Activated naive CD4-positive, alpha-beta T cell (primary cell): ENCODE data around the gene RERE.
"Not testable (repeated sequence)": the region's sequence is repeated elsewhere in the genome, so short reads cannot be mapped to it uniquely, and the experiment has no call there.

Source experiments
- DNase-seq, 4 experiments: peaks; one replicate each; lab custom pipeline; 2025; lab: John Stamatoyannopoulos, UW

Gene RERE

DNA sequence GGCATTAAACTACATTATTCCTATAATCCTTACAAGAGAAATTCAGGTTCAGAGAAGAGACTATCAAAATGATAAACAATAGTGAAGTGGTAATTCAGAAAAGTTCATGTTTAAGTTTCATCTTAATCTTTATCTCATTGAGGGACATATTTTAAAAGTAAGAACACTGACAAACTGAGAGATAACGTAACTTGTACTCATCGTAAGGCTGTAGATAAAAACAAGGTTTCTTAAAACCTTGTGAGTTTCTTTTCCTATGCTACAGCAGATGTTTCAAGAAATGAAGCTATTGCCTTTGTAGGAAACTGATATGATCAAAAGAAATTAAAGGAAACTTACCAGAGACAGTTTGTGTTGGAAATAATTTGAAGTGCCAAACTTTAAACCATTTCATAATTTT lies 65.0 kb downstream of the RERE start:
- no peak for DNase-seq

DNA sequence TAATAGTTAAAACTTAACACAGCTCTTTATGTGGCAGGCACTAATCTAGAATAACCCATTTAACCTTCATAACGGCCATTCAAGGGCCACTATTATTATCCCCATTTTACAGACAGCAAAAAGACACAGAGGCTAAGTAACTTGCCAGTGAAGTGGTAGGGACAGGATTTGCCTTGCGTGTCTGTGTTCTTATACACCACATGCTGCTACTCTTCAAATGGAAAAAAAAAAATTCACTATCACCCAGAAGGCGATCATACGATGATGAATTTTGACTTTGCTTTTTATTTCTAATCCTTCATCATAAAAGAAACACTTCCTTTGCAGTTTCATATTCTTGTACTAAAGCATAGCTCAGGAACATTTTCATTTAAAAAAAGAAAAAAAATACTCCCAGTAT lies 65.5 kb downstream of the RERE start:
- no peak for DNase-seq

DNA sequence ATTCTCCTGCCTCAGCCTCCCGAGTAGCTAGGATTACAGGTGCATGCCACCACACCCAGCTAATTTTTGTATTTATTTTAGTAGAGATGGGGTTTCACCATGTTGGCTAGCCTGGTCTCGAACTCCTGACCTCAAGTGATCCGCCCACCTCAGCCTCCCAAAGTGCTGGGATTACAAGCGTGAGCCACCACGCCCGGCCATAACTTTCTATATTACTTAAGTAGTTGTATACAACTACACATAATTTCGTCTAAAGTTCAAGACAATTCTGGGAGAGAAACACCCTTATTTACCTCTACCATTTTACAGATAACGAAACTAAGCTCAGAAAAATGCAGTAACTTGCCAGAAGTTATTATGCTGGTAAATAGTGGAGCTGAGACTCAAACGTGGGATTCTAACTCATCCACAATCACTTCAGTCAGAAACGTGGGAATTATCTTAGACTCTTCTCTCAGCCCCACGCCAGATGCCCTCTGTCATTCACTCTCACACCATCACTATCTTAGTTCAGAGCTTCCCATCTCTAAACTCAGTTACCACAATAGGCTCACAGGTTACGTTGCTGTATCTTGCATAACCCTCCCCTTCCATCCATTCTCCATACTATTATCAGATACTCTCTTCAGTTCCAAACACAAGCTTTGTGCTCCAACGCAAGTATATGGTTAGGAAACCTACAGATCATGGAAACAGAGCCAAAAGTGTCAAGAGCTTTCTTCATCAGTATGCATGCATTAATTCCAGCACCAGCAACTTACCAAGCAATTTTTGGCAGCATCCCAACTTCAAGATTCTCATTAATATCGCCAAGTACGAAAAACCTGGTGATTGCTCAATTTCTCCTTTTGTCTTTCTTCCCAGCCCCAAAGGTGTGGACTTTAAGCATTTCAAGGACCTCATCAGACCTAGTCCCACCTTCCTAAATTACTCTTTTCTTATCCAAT lies 69.3 kb downstream of the RERE start:
- DNase-seq: no peak

DNA sequence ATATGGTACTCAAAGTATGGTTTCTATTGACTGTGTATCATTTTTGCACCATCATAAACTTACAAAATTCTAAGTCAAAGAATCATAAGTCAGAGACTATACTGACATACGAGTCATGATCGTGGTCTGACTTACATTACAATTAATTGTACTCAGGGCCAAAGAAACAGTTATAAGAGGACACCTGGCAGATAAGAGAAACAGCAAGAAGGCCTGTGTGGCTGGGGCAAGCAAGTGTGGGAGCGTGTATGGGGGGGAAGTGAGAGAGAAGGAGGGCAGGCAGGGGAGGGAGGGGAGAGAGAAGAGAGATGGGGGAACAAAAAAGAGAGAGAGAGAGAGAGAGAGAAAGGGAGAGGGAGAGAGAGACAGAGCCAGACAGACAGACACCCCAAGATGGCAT lies 70.9 kb downstream of the RERE start:
- no peak for DNase-seq

GRCh38 chr1:8745749-8746390 lies 71.6 kb downstream of the RERE start:
- DNase-seq: no peak

DNA sequence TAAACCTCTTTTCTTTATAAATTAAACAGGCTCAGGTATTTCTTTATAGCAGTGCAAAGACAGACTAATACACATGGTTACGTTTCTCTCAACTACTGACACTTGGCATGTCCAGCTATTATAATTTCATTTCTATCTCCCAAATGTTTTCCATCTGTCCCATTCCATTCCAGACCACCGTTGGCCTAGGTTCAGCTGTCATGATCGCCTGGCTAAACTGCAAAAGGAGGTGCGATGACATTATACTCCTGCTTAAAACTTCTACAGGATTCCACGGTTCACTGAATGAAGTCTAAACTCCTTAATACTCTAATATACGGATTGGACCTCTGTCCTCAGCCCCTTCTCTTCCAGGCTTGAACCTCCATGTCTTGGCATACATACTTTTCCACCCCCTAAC lies 72.1 kb downstream of the RERE start:
- no peak for DNase-seq

GRCh38 chr1:8742022-8742924 lies 75.2 kb downstream of the RERE start:
- no peak for DNase-seq

DNA sequence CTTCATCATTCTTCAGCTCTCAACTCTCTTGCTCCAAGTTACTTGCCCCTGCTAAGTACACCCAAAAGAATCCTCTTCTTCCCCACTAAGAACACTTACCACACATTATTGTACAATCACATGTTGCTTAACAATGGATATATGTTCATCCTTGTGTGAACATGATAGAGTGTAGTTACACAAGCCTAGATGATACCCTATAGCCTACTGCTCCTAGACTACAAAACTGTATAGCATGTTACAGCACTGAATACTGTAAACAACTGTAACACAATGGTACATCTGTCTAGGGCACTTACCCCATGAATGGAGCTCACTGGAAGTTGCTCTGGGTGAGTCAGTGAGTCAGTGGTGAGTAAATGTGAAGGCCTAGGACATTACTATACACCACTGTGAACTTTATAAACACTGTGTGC lies 77.4 kb downstream of the RERE start:
- DNase-seq: no peak

- no peak for DNase-seq
These were observed 78.1 kb downstream of the RERE start for GRCh38 chr1:8739377-8739776.

GRCh38 chr1:8736927-8737326 lies 80.5 kb downstream of the RERE start:
- DNase-seq: no peak

GRCh38 chr1:8733484-8733883 lies 84.0 kb downstream of the RERE start:
- no peak for DNase-seq

- no peak for DNase-seq
These were observed 86.3 kb downstream of the RERE start for GRCh38 chr1:8731162-8731561.

DNA sequence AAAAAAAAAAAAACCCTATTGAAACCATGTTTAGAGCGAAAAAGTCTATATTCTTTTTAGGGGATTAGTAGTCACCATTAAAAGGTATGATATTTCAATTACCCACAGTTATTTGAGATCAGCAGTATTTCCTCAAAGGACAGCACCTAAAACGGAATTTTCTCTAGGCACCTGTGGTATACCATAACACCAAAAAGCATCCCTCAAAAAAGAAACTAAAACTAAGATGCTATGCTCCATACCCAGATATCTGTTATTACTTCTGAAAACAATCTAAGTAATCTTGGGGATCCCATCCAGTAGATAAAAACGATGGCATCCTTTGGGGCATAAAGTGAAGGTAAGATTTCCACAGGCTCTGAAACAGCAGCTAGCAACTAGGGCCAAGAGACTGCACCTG lies 89.0 kb downstream of the RERE start:
- no peak for DNase-seq

GRCh38 chr1:8727809-8728213 lies 89.6 kb downstream of the RERE start:
- no peak for DNase-seq

GRCh38 chr1:8727316-8727715 lies 90.1 kb downstream of the RERE start:
- not testable (repeated sequence) for DNase-seq

- DNase-seq: not testable (repeated sequence)
These were observed 90.6 kb downstream of the RERE start for GRCh38 chr1:8726801-8727186.

- no peak for DNase-seq
These were observed 94.4 kb downstream of the RERE start for GRCh38 chr1:8723010-8723409.

GRCh38 chr1:8722366-8722765 lies 95.1 kb downstream of the RERE start:
- no peak for DNase-seq

DNA sequence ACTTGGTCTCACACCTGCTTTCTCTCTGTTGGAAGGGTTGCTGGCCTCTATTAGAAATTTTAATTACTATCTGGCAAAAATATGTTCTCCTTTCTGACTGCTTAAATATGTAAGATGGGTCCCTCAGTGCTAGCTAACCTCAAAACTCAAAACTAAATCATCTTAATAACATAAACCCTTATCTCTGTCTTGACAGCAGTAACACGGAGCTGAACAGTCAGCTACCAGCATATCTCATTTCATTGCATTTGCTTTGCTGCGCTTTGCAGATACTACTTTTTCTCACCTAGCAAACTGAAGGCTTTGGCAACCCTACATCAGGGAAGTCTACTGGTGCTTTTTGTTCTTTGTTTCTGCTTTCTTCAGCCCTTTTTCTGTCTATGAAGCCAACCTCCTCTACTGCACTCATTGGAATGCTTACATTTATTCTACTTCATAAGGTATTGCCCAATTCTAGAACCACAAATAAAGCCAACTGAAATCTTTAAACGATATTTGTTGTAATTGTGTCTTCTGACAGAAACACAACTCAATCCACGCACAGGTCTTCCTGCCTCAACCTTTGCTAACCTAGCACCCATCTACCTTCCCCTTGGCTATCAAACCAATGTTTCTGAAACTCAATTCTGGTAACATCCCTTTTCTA lies 95.6 kb downstream of the RERE start:
- DNase-seq: no peak

DNA sequence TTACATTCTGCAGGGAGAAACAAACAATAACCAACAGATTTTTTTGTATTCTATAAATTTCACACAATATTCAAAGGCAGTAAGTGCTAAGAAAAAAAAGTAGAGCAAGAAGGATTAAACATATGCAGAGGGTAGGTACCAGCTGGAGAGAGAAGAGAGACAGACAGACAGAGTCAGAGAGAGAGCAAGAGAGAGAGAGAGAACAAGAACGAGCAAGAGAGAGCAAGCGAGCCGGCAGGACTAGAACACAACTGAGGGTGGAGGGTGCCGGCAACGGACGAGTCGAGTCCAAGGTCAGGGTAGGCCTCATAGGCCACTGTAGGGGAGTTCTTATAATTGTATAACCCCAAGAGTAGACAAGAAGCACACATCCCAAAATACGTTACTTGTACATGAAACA lies 97.1 kb downstream of the RERE start:
- no peak for DNase-seq

DNA sequence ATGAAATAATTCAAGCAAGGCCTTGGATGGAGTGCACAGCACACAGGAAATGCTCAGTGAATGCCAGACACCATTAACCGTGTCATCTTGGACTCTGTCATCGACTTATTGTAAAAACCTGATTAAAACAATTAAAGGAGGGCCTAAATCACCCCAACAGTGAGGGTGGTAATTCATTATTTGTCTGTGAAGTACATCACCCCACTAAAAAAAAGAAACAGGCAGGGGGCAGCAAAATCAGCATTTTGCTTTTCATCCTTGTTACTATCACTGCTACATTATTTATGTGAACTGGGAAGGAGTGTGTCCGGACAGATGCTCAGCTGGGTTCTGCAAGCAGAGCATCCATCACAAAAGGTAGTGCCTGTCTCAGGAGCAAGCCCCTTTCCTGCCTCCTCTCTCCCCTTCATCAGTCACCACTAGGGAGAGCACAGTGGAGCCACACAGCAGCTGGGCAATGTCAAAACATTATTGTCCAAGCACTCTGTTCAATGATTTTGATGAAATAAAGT lies 98.5 kb downstream of the RERE start:
- DNase-seq: no peak

DNA sequence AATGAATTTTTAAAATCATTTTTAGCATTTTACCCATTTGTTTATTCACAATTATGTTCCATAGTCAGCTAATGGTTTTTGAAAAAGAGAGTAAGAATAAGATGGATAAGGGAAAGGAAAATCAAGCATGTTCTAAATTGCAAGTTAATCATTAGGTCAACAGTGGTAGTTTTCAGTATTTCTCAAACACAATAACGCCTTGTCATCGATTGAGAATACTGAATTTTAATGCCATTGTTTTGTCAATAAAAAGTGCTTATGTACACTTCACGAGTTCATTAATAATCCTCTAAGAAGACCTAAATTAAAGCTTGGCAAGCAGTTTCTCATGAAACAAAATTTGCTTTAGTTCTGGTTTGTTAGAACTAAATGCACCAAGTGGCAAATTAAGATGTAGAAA lies 100.3 kb downstream of the RERE start:
- DNase-seq: no peak
